Vagina (tissue), 2 donors: ENCODE data around the gene EEF1G.
"Not testable (repeated sequence)": the region's sequence is repeated elsewhere in the genome, so short reads cannot be mapped to it uniquely, and the experiment has no call there.

Experiments
- CTCF ChIP-seq, 3 experiments: fragments of 450-650 bp in 2 of 3; fragments of 200-600 bp in 1 of 3; sonication (generic) in 1 of 3; IDR thresholded peaks; one replicate each; pipeline ENCODE4 v1.5.1; 2017 to 2019; ENCODE audit warnings: antibody characterized with exemption in 3 of 3, mild to moderate bottlenecking in 2 of 3, moderate library complexity in 2 of 3
- POLR2A ChIP-seq, 2 donors: fragments of 450-650 bp; IDR thresholded peaks; one replicate each; pipeline ENCODE4 v1.6.1; 2017; ENCODE audit warnings: antibody characterized with exemption in 2 of 2, mild to moderate bottlenecking in 2 of 2, moderate library complexity in 2 of 2

GRCh38 chr11:62571493-62571892 lies 2.2 kb downstream of the EEF1G start:
- TF ChIP-seq CTCF, POLR2A (IDR thresholded peaks at IDR 0.05): not testable (repeated sequence)
